K562 (cell line): ENCODE data around the gene SLC35F4. TPM values are rescaled to one million over a fixed set of nuclear protein-coding genes. Genes with fewer than 3 reads are reported as not detected.

Experiments
- polyA plus RNA-seq, 8 experiments: library from polyadenylated mRNA; depleted of rRNA in 4 of 8; stranded (reverse) in 5 of 8; unstranded in 3 of 8; fragments of >200 nt; fragmentation: Nextera tagmentation in 2 of 8; fragmentation: Illumina TruSeq in 1 of 8; extraction: Ambion mirVana in 2 of 8; extraction: Trizol in 1 of 8; gene quantifications; 2 replicates each; pipeline versions ENCODE4 v1.2.1 to v1.2.3, GENCODE V29; 2011 to 2014; ENCODE audit warnings: inconsistent platforms in 1 of 8, missing spikeins in 1 of 8
- total RNA-seq, 7 experiments: library from RNA; depleted of rRNA in 6 of 7; stranded (reverse); fragments of >200 nt in 6 of 7; fragmentation: Illumina TruSeq in 2 of 7; extraction: Trizol in 2 of 7; gene quantifications; 2 replicates each; pipeline versions ENCODE4 v1.2.1 to v1.2.3, GENCODE V29; 2011 to 2021; ENCODE audit warnings: low replicate concordance in 1 of 7
- TF ChIP-seq, protein P1 (sequence below): fragments of 200-600 bp; sonication (generic); IDR thresholded peaks from one replicate; pipeline ENCODE4 v1.6.1; 2012; ENCODE audit warnings: mild to moderate bottlenecking, low read depth, low read length, inconsistent platforms

The SLC35F4 gene
- total and polyA plus RNA-seq, 9 of the 15 experiments (the other 6 are each of a cell fraction or from before 2014, with no cell fraction given): 0.01 TPM; not detected in 8

DNA sequence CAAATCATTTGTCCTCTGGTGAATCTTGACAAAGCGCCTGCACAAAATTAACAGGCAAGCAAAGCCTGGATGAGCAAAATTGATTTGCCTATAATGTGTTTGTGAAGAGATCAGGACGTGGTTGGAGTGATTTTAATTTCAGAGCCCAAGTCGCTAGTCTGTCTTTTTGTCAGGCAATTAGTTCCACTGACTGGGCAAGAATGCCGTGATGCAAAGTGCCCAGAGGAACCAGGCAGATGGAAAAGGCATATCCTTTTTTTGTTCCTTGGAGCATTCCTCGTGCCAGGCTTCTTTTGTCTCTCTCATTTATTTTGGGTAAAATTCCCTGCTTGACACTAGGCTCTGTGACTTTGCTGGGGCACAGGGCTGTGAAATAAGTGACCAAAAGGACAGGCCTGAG lies 306.3 kb downstream of the SLC35F4 start (continued):
- TF ChIP-seq, protein P1, sequence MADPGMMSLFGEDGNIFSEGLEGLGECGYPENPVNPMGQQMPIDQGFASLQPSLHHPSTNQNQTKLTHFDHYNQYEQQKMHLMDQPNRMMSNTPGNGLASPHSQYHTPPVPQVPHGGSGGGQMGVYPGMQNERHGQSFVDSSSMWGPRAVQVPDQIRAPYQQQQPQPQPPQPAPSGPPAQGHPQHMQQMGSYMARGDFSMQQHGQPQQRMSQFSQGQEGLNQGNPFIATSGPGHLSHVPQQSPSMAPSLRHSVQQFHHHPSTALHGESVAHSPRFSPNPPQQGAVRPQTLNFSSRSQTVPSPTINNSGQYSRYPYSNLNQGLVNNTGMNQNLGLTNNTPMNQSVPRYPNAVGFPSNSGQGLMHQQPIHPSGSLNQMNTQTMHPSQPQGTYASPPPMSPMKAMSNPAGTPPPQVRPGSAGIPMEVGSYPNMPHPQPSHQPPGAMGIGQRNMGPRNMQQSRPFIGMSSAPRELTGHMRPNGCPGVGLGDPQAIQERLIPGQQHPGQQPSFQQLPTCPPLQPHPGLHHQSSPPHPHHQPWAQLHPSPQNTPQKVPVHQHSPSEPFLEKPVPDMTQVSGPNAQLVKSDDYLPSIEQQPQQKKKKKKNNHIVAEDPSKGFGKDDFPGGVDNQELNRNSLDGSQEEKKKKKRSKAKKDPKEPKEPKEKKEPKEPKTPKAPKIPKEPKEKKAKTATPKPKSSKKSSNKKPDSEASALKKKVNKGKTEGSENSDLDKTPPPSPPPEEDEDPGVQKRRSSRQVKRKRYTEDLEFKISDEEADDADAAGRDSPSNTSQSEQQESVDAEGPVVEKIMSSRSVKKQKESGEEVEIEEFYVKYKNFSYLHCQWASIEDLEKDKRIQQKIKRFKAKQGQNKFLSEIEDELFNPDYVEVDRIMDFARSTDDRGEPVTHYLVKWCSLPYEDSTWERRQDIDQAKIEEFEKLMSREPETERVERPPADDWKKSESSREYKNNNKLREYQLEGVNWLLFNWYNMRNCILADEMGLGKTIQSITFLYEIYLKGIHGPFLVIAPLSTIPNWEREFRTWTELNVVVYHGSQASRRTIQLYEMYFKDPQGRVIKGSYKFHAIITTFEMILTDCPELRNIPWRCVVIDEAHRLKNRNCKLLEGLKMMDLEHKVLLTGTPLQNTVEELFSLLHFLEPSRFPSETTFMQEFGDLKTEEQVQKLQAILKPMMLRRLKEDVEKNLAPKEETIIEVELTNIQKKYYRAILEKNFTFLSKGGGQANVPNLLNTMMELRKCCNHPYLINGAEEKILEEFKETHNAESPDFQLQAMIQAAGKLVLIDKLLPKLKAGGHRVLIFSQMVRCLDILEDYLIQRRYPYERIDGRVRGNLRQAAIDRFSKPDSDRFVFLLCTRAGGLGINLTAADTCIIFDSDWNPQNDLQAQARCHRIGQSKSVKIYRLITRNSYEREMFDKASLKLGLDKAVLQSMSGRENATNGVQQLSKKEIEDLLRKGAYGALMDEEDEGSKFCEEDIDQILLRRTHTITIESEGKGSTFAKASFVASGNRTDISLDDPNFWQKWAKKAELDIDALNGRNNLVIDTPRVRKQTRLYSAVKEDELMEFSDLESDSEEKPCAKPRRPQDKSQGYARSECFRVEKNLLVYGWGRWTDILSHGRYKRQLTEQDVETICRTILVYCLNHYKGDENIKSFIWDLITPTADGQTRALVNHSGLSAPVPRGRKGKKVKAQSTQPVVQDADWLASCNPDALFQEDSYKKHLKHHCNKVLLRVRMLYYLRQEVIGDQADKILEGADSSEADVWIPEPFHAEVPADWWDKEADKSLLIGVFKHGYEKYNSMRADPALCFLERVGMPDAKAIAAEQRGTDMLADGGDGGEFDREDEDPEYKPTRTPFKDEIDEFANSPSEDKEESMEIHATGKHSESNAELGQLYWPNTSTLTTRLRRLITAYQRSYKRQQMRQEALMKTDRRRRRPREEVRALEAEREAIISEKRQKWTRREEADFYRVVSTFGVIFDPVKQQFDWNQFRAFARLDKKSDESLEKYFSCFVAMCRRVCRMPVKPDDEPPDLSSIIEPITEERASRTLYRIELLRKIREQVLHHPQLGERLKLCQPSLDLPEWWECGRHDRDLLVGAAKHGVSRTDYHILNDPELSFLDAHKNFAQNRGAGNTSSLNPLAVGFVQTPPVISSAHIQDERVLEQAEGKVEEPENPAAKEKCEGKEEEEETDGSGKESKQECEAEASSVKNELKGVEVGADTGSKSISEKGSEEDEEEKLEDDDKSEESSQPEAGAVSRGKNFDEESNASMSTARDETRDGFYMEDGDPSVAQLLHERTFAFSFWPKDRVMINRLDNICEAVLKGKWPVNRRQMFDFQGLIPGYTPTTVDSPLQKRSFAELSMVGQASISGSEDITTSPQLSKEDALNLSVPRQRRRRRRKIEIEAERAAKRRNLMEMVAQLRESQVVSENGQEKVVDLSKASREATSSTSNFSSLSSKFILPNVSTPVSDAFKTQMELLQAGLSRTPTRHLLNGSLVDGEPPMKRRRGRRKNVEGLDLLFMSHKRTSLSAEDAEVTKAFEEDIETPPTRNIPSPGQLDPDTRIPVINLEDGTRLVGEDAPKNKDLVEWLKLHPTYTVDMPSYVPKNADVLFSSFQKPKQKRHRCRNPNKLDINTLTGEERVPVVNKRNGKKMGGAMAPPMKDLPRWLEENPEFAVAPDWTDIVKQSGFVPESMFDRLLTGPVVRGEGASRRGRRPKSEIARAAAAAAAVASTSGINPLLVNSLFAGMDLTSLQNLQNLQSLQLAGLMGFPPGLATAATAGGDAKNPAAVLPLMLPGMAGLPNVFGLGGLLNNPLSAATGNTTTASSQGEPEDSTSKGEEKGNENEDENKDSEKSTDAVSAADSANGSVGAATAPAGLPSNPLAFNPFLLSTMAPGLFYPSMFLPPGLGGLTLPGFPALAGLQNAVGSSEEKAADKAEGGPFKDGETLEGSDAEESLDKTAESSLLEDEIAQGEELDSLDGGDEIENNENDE: no peak
